Retinal pigment epithelial cell (primary cell): ENCODE data around the gene ZNF124.
A peak's percentile ranks its signal among the peaks of the same experiment; 100 is the strongest.

ENCODE experiments used
- DNase-seq: peaks from one replicate; pipeline ENCODE4 v3.0.0-alpha.2; 2010; ENCODE audit warnings: low read depth
- H3K4me3 ChIP-seq: 2 replicates; pipeline ENCODE4 v1.5.1; 2011; ENCODE audit warnings: mild to moderate bottlenecking, low read length, control low read depth, moderate library complexity
- CTCF ChIP-seq: conservative IDR thresholded peaks from 2 replicates; pipeline ENCODE4 v1.5.1; 2011; ENCODE audit warnings: low read depth, low read length, control low read depth, inconsistent platforms

ZNF124 gene

GRCh38 chr1:247118946-247119446 lies 52.8 kb downstream of the ZNF124 start:
- TF ChIP-seq CTCF: peak; percentile 15
- no peak for DNase-seq
- H3K4me3 ChIP-seq: no peak overlapping the region

GRCh38 chr1:247115545-247115944 lies 56.3 kb downstream of the ZNF124 start:
- no peak for DNase-seq
- no peak overlapping the region for H3K4me3 ChIP-seq
- TF ChIP-seq CTCF: no peak

GRCh38 chr1:247115141-247115510 lies 56.7 kb downstream of the ZNF124 start:
- no peak overlapping the region for H3K4me3 ChIP-seq
- no peak for DNase-seq
- TF ChIP-seq CTCF: no peak

- no peak for DNase-seq
- TF ChIP-seq CTCF: no peak
- H3K4me3 ChIP-seq: no peak overlapping the region
These were observed 57.3 kb downstream of the ZNF124 start for GRCh38 chr1:247114351-247115140.

GRCh38 chr1:247113733-247114271 lies 58.0 kb downstream of the ZNF124 start:
- DNase-seq: no peak
- no peak for TF ChIP-seq CTCF
- H3K4me3 ChIP-seq: no peak overlapping the region

GRCh38 chr1:247113094-247113497 lies 58.7 kb downstream of the ZNF124 start:
- no peak for DNase-seq
- no peak overlapping the region for H3K4me3 ChIP-seq
- TF ChIP-seq CTCF: no peak

- peak overlapping the region; percentile 56 for H3K4me3 ChIP-seq
- TF ChIP-seq CTCF: no peak
These were observed 59.4 kb downstream of the ZNF124 start for GRCh38 chr1:247112479-247112781.

More at GRCh38 chr1:247112479-247112781, 59.4 kb downstream of the ZNF124 start:
- DNase-seq: no peak
